ENCODE data around the gene AMER3. TPM values are rescaled to one million over a fixed set of nuclear protein-coding genes. Genes with fewer than 3 reads are reported as not detected.

AMER3 gene
- total and polyA plus RNA-seq, 2 experiments from 2014 or later, result 0.05 to 0.49 TPM

DNA sequence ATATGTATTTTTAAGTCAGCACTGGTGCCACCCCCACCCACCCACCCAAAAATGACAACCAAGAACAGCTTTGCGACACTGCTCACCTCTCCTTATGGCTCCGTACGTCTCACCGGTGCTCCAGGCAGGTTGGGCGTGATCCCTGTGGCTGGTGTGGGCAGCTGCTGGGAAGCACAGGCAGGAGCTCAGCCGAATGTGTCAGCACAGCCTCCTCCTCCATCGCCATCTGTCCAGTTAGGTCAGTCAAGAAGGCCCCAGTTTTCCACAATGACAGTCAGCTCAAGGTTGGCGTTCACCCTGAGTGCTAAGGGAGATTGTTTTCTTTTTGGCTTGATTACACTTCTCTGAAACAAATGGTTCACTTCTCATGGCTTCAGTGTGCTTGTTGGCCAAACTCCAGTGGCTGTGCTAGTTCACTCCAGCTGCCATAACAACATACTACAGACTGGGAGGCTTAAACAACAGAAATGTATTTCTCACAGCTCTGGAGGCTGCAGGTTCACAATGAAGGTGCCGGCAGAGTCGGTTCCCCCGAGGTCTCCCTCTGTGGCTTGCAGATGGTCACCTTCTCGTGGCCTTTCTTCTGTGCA, 30.2 kb downstream of the AMER3 start (continued):
- TF ChIP-seq REST (IDR thresholded peaks at IDR 0.05; ENCODE audit: unreplicated experiment) (no peak), EZH2phosphoT487 (IDR thresholded peaks at IDR 0.05; ENCODE audit: unreplicated experiment) (no peak), STAT1 (IDR thresholded peaks at IDR 0.05; ENCODE audit: unreplicated experiment) (no peak), JUNB (IDR thresholded peaks at IDR 0.05; ENCODE audit: unreplicated experiment) (no peak), CTCF (conservative IDR thresholded peaks at IDR 0.05; ENCODE audit: low read depth in 2 of 2) (no peak), NANOG (IDR thresholded peaks at IDR 0.05; ENCODE audit: borderline replicate concordance) (no peak), ZNF331 (CRISPR knock-in tag; IDR thresholded peaks at IDR 0.05; ENCODE audit: low read depth) (no peak)
- TF ChIP-seq, protein P1, sequence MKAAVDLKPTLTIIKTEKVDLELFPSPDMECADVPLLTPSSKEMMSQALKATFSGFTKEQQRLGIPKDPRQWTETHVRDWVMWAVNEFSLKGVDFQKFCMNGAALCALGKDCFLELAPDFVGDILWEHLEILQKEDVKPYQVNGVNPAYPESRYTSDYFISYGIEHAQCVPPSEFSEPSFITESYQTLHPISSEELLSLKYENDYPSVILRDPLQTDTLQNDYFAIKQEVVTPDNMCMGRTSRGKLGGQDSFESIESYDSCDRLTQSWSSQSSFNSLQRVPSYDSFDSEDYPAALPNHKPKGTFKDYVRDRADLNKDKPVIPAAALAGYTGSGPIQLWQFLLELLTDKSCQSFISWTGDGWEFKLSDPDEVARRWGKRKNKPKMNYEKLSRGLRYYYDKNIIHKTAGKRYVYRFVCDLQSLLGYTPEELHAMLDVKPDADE (IDR thresholded peaks at IDR 0.05), result no peak

GRCh38 chr2:130786076-130786475, 30.7 kb downstream of the AMER3 start:
- no peaks in the 10 kb centered on the region for H3K36me3 ChIP-seq (ENCODE audit: insufficient read depth)
- no peaks in the 10 kb centered on the region for H3K79me2 ChIP-seq (replicated peaks; ENCODE audit: insufficient read depth)
- H4K20me1 ChIP-seq (replicated peaks; ENCODE audit: insufficient read depth), result no peaks in the 10 kb centered on the region
- no peaks in the 10 kb centered on the region for H3K4me1 Mint-ChIP-seq
- H3K36me3 Mint-ChIP-seq (ENCODE audit: low read depth), result no peaks in the 10 kb centered on the region
- no peaks in the 10 kb centered on the region for H3K9me2 ChIP-seq (ENCODE audit: insufficient read depth)
- H3K9me3 Mint-ChIP-seq, result no peaks in the 10 kb centered on the region; the same call in 2 of the 3 replicates
- no peaks in the 10 kb centered on the region for H3K4me1 ChIP-seq (ENCODE audit: insufficient read depth)
- no peak overlapping the region for H3K27ac ChIP-seq (ENCODE audit: low read depth)
- H3K27me3 ChIP-seq (ENCODE audit: insufficient read depth), result no peaks in the 10 kb centered on the region
- TF ChIP-seq, protein P1 (IDR thresholded peaks at IDR 0.05), result no peak
- TF ChIP-seq EZH2phosphoT487 (IDR thresholded peaks at IDR 0.05; ENCODE audit: unreplicated experiment) (no peak), JUNB (IDR thresholded peaks at IDR 0.05; ENCODE audit: unreplicated experiment) (no peak), ZNF331 (CRISPR knock-in tag; IDR thresholded peaks at IDR 0.05; ENCODE audit: low read depth) (no peak)
- no peak overlapping the region for H3K4me3 Mint-ChIP-seq
- H2AFZ ChIP-seq, result no peak overlapping the region
- H3K4me2 ChIP-seq, result no peak overlapping the region
- H3K4me3 ChIP-seq, result no peak overlapping the region
- H3K27ac Mint-ChIP-seq, result no peak overlapping the region
- peaks cover 3% of the 10 kb centered on the region for H3K27me3 Mint-ChIP-seq (ENCODE audit: insufficient read depth, low read depth, poor library complexity)
- ATAC-seq, result no peak
- no peak for DNase-seq (ENCODE audit: low spot score)
- no peaks in the 10 kb centered on the region for H3F3A ChIP-seq (replicated peaks; ENCODE audit: low read depth)
